ENCODE measurements around the gene RFX2. TPM values are rescaled to one million over a fixed set of nuclear protein-coding genes. Genes with fewer than 3 reads are reported as not detected.

RFX2 gene
- total and polyA plus RNA-seq, 4 donors: 6.5 to 26.1 (median 14.6) TPM

GRCh38 chr19:6068711-6069110 lies 41.6 kb downstream of the RFX2 start:
- no peaks in the 10 kb centered on the region for H3K27me3 ChIP-seq (ENCODE audit: control insufficient read depth in 1 of 2, insufficient read depth in 2 of 2, low read length in 1 of 2)
- H3K4me1 ChIP-seq (ENCODE audit: control insufficient read depth in 1 of 2, insufficient read depth in 2 of 2, low read length in 2 of 2): peaks cover 3 to 11% of the 10 kb centered on the region in 2 donors
- WGBS, 2 donors: 7 to 10% methylated on average over 2 of the region's 2 CpGs
- no peaks in the 10 kb centered on the region for H3K36me3 ChIP-seq (ENCODE audit: control insufficient read depth in 1 of 2, insufficient read depth in 2 of 2, low read length in 1 of 2)
- no peak overlapping the region for H3K4me3 ChIP-seq (ENCODE audit: low read length in 2 of 2)
- intact Hi-C loops (cut with DNase I): loop anchor here in 1 of 2 donors (1.0 kb wide), 1 partner anchor 22 kb away; no protein-coding TSS in a partner anchor
- ATAC-seq (ENCODE audit: low FRiP score) (no peak), DNase-seq (peak in 1 of 2 donors; percentile 79)
- H3K27ac ChIP-seq (ENCODE audit: low read depth in 1 of 2, low read length in 2 of 2): peak overlapping the region; percentile 74 to 100
- H3K9me3 ChIP-seq (ENCODE audit: control insufficient read depth, low read length): no peaks in the 10 kb centered on the region

- no peak for ATAC-seq (ENCODE audit: low FRiP score)
Measured at GRCh38 chr19:6067975-6068374, 42.3 kb downstream of the RFX2 start.

GRCh38 chr19:6066661-6067646 lies 43.3 kb downstream of the RFX2 start:
- ATAC-seq (ENCODE audit: low FRiP score): peak; percentile 89
- Histone ChIP-seq H3K4me3 (ENCODE audit: low read length in 2 of 2) (no peak overlapping the region), H3K4me1 (ENCODE audit: control insufficient read depth in 1 of 2, insufficient read depth in 2 of 2, low read length in 2 of 2) (peaks cover 3 to 11% of the 10 kb centered on the region in 2 donors), H3K9me3 (ENCODE audit: control insufficient read depth, low read length) (no peaks in the 10 kb centered on the region), H3K27ac (ENCODE audit: low read depth in 1 of 2, low read length in 2 of 2) (peak overlapping the region; percentile 95 to 100), H3K36me3 (ENCODE audit: control insufficient read depth in 1 of 2, insufficient read depth in 2 of 2, low read length in 1 of 2) (no peaks in the 10 kb centered on the region), H3K27me3 (ENCODE audit: control insufficient read depth in 1 of 2, insufficient read depth in 2 of 2, low read length in 1 of 2) (no peaks in the 10 kb centered on the region)
- WGBS, 2 donors: 5 to 8% methylated on average over 18 of the region's 18 CpGs
- intact Hi-C loops (cut with DNase I): loop anchor here (2.0 kb wide), 2 partner anchors 36 to 42 kb away; no protein-coding TSS in a partner anchor
- peak; percentile 97 for DNase-seq

More at GRCh38 chr19:6067975-6068374, 42.3 kb downstream of the RFX2 start:
- intact Hi-C loops (cut with DNase I): loop anchor here (1.0 to 2.0 kb wide), 3 partner anchors 22 to 41 kb away; no protein-coding TSS in a partner anchor
- Histone ChIP-seq H3K9me3 (ENCODE audit: control insufficient read depth, low read length) (no peaks in the 10 kb centered on the region), H3K4me3 (ENCODE audit: low read length in 2 of 2) (no peak overlapping the region), H3K36me3 (ENCODE audit: control insufficient read depth in 1 of 2, insufficient read depth in 2 of 2, low read length in 1 of 2) (no peaks in the 10 kb centered on the region), H3K27ac (ENCODE audit: low read depth in 1 of 2, low read length in 2 of 2) (peak overlapping the region; percentile 95 to 100), H3K27me3 (ENCODE audit: control insufficient read depth in 1 of 2, insufficient read depth in 2 of 2, low read length in 1 of 2) (no peaks in the 10 kb centered on the region), H3K4me1 (ENCODE audit: control insufficient read depth in 1 of 2, insufficient read depth in 2 of 2, low read length in 2 of 2) (peaks cover 3 to 11% of the 10 kb centered on the region in 2 donors)
- DNase-seq: no peak
- 74 to 86% methylated on average over 2 of the region's 2 CpGs for WGBS, 2 donors

GRCh38 chr19:6065685-6066374 lies 44.5 kb downstream of the RFX2 start:
- WGBS, 2 donors: 4% methylated on average over 16 of the region's 16 CpGs
- H3K4me3 ChIP-seq (ENCODE audit: low read length in 2 of 2): no peak overlapping the region
- no peaks in the 10 kb centered on the region for H3K36me3 ChIP-seq (ENCODE audit: control insufficient read depth in 1 of 2, insufficient read depth in 2 of 2, low read length in 1 of 2)
- peak; percentile 73 to 87 for DNase-seq
- no peaks in the 10 kb centered on the region for H3K9me3 ChIP-seq (ENCODE audit: control insufficient read depth, low read length)
- H3K27me3 ChIP-seq (ENCODE audit: control insufficient read depth in 1 of 2, insufficient read depth in 2 of 2, low read length in 1 of 2): no peaks in the 10 kb centered on the region
- peaks cover 3 to 15% of the 10 kb centered on the region in 2 donors for H3K4me1 ChIP-seq (ENCODE audit: control insufficient read depth in 1 of 2, insufficient read depth in 2 of 2, low read length in 2 of 2)
- peak; percentile 9 for ATAC-seq (ENCODE audit: low FRiP score)
- peak overlapping the region; percentile 90 to 99 for H3K27ac ChIP-seq (ENCODE audit: low read depth in 1 of 2, low read length in 2 of 2)
- intact Hi-C loops (cut with DNase I): loop anchor here (2.0 kb wide), 2 partner anchors 37 to 43 kb away; no protein-coding TSS in a partner anchor

- DNase-seq (no peak), ATAC-seq (ENCODE audit: low FRiP score) (no peak)
- Histone ChIP-seq H3K36me3 (ENCODE audit: control insufficient read depth in 1 of 2, insufficient read depth in 2 of 2, low read length in 1 of 2) (no peaks in the 10 kb centered on the region), H3K27ac (ENCODE audit: low read depth in 1 of 2, low read length in 2 of 2) (peak overlapping the region in 1 of 2 donors; percentile 1), H3K4me1 (ENCODE audit: control insufficient read depth in 1 of 2, insufficient read depth in 2 of 2, low read length in 2 of 2) (peaks cover 3 to 15% of the 10 kb centered on the region in 2 donors), H3K4me3 (ENCODE audit: low read length in 2 of 2) (no peak overlapping the region), H3K27me3 (ENCODE audit: control insufficient read depth in 1 of 2, insufficient read depth in 2 of 2, low read length in 1 of 2) (no peaks in the 10 kb centered on the region), H3K9me3 (ENCODE audit: control insufficient read depth, low read length) (no peaks in the 10 kb centered on the region)
- intact Hi-C loops (cut with DNase I): no loop called here
- 61% methylated on average over 8 of the region's 8 CpGs for WGBS, 2 donors
Measured at GRCh38 chr19:6064336-6065073, 45.8 kb downstream of the RFX2 start.

- DNase-seq: peak in 1 of 2 donors; percentile 76
- intact Hi-C loops (cut with DNase I): no loop called here
Measured at GRCh38 chr19:6063576-6064335, 46.5 kb downstream of the RFX2 start.

GRCh38 chr19:6062961-6063575 lies 47.2 kb downstream of the RFX2 start:
- Histone ChIP-seq H3K4me3 (ENCODE audit: low read length in 2 of 2) (no peak overlapping the region), H3K4me1 (ENCODE audit: control insufficient read depth in 1 of 2, insufficient read depth in 2 of 2, low read length in 2 of 2) (peaks cover 3% of the 10 kb centered on the region in 2 donors), H3K27me3 (ENCODE audit: control insufficient read depth in 1 of 2, insufficient read depth in 2 of 2, low read length in 1 of 2) (no peaks in the 10 kb centered on the region), H3K9me3 (ENCODE audit: control insufficient read depth, low read length) (no peaks in the 10 kb centered on the region), H3K36me3 (ENCODE audit: control insufficient read depth in 1 of 2, insufficient read depth in 2 of 2, low read length in 1 of 2) (no peaks in the 10 kb centered on the region), H3K27ac (ENCODE audit: low read depth in 1 of 2, low read length in 2 of 2) (peak overlapping the region in 1 of 2 donors; percentile 29)
- no peak for ATAC-seq (ENCODE audit: low FRiP score)
- intact Hi-C loops (cut with DNase I): no loop called here
- peak in 1 of 2 donors; percentile 66 for DNase-seq
- 95% methylated on average over 17 of the region's 17 CpGs for WGBS, 2 donors

More at GRCh38 chr19:6063576-6064335, 46.5 kb downstream of the RFX2 start:
- no peak for ATAC-seq (ENCODE audit: low FRiP score)
- Histone ChIP-seq H3K27me3 (ENCODE audit: control insufficient read depth in 1 of 2, insufficient read depth in 2 of 2, low read length in 1 of 2) (no peaks in the 10 kb centered on the region), H3K27ac (ENCODE audit: low read depth in 1 of 2, low read length in 2 of 2) (peak overlapping the region in 1 of 2 donors; percentile 1), H3K9me3 (ENCODE audit: control insufficient read depth, low read length) (no peaks in the 10 kb centered on the region), H3K4me1 (ENCODE audit: control insufficient read depth in 1 of 2, insufficient read depth in 2 of 2, low read length in 2 of 2) (peaks cover 2 to 9% of the 10 kb centered on the region in 2 donors), H3K36me3 (ENCODE audit: control insufficient read depth in 1 of 2, insufficient read depth in 2 of 2, low read length in 1 of 2) (no peaks in the 10 kb centered on the region), H3K4me3 (ENCODE audit: low read length in 2 of 2) (no peak overlapping the region)
- 80 to 81% methylated on average over 14 of the region's 14 CpGs for WGBS, 2 donors

Measured in aorta (tissue), 5 donors.